ENCODE results near the gene PAPSS2. TPM values are rescaled to one million over a fixed set of nuclear protein-coding genes. Genes with fewer than 3 reads are reported as not detected.

PAPSS2 gene
- polyA plus RNA-seq, 1 donor from 2014 or later: 0.13 TPM

DNA sequence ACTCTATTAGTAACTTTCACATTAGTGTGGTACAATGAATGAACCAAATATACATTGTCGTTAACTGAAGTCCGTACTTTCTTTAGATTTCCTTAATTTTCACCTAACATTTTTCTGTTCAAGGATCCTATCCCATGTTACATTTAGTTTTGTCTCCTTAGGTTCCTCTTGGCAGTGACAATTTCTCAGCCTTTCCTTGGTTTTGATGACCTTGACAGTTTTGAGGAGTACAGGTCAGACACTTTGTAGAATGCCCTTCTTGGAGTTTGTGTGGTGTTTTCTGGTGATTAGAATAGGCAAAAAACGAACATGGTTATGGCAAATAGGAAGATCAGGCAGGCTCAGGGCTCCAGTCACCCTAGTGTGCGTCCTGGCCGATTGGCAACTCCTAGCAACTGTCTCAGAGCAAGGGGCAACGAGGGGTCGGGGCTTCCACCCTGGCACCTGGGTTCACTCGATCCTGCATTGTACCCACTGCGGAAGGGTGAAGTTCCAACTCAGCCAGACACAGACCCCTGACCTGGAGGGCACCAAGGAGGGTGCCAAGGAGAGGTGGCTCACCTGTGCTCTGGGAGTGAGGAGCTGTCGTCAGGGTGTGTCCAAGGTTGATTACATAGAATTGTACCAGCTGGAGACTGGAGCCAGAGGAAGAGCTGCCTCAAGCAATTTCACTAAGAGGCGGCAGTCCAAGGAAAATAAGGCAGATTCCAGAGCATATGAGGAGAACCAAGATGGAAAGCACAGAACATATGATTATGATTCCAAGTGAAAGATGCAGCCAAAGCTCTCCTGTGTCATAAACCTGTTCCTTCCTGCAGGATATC is 37.5 kb downstream of the PAPSS2 start:
- Mint-ChIP-seq H3K36me3 (no peaks in the 10 kb centered on the region), H3K27ac (no peak overlapping the region), H3K4me3 (peak overlapping the region in 1 of 4 donors; percentile 59), H3K9me3 (no peaks in the 10 kb centered on the region), H3K4me1 (no peaks in the 10 kb centered on the region), H3K27me3 (peaks cover 3% of the 10 kb centered on the region)

DNA sequence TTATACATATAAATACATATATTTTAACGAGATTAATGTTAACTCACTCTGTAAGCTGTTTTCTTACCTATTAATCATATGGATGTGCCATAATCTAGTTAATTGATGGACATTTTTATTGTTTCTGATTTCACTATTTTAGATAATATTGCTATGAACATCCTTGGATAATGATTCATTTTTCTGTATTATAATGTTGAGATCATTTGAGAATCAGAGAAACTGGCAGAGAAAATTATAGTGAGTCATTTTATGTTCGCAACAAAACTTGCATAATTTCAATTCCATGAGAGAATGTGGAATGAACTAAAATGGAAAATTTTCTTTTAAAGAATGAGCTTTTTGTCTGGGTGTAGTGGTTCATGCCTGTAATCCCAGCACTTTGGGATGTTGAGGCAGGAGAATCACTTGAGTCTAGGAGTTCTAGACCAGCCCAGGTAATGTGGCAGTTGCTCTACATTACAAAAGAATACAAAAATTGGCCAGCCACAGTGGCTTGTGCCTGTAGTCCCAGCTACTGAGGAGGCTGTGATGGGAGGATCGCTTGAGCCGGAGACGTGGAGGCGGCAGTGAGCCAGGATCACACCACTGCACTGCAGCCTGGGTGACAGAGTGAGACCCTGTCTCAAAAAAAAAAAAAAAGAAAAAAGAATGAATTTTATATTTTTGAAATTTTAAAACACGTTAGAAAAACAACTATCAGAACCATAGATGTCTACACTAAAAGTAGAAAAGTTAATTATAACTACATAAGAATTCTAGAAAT is 40.5 kb downstream of the PAPSS2 start:
- no peaks in the 10 kb centered on the region for H3K4me1 Mint-ChIP-seq
- H3K36me3 Mint-ChIP-seq: no peaks in the 10 kb centered on the region
- no peaks in the 10 kb centered on the region for H3K9me3 Mint-ChIP-seq
- no peak overlapping the region for H3K27ac Mint-ChIP-seq
- H3K27me3 Mint-ChIP-seq: peaks cover 3% of the 10 kb centered on the region
- H3K4me3 Mint-ChIP-seq: no peak overlapping the region

DNA sequence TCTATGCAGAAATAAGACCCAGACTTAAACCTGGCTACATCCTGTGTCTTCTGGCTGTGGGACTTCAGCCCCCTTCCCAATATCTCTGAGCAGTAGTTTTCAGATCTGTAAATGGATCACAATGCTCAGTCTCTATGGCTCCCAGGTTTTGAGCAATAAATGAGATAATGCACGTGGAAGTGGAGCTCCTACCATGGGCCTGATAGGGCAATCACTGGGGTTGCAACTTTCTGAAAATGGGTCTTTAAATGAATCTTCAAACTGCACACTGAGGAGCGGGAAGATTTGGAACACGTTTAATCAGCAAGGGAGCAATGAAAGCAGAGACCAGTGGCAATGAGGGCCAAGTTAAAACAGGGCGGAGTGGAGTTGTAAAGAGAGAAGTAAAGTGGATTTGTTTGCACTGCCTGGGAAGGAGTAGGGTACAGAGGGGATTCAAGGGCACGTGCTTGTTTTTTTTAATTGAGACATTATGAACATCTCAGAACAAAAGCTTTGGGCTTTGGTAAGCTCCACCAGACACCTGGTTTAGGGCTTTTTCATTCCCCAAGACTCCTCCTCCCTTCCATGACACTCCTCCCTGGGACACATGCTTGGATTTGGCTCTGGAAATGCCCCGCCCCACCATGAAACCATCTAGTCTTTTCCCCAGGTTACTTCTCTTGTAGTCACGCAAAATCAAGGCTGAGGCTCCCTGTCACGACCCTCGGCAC is 42.7 kb downstream of the PAPSS2 start:
- no peaks in the 10 kb centered on the region for H3K4me1 Mint-ChIP-seq
- peaks cover 3% of the 10 kb centered on the region for H3K27me3 Mint-ChIP-seq
- H3K36me3 Mint-ChIP-seq: no peaks in the 10 kb centered on the region
- H3K27ac Mint-ChIP-seq: no peak overlapping the region
- H3K4me3 Mint-ChIP-seq: peak overlapping the region in 1 of 4 donors; percentile 17
- no peaks in the 10 kb centered on the region for H3K9me3 Mint-ChIP-seq

DNA sequence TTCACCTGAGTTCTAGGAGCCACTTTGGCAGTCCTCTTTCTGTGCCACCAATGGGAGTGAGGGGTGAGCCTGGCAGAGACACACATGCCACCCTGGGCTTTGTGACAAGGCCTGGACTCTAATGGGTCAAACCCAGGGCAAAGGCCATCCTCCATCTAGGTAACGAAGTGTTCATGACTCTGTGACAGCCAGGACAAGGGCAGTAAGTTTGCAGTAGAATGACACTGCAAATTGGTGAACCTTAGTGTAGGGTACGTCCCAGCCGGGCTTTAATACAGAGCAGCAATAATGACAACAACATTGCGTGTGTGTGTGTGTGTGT is 43.3 kb downstream of the PAPSS2 start:
- Mint-ChIP-seq H3K36me3 (no peaks in the 10 kb centered on the region), H3K27ac (no peak overlapping the region), H3K4me3 (peak overlapping the region in 1 of 4 donors; percentile 17), H3K4me1 (no peaks in the 10 kb centered on the region), H3K9me3 (no peaks in the 10 kb centered on the region), H3K27me3 (peaks cover 3% of the 10 kb centered on the region)

DNA sequence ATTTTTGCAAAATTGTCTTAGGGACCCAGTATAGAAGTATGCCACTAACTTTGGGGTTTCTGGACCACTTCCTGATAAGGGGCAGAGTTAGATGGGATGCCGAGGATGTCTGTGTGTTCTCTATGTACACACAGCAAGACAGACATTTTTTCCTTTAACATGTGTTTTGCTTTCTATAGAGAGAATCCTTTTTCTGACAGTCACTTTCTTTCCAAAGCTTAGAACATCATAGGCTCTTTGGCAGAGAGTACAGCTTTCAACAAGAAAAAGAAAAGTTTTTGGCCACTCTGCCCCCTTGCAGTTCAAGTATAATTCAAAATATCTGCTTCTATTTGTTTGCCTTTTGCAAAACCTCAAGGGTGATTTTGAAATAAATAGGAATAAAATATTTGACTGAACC is 44.1 kb downstream of the PAPSS2 start:
- Mint-ChIP-seq H3K4me3 (no peak overlapping the region), H3K4me1 (no peaks in the 10 kb centered on the region), H3K27me3 (no peaks in the 10 kb centered on the region), H3K9me3 (no peaks in the 10 kb centered on the region), H3K27ac (no peak overlapping the region), H3K36me3 (no peaks in the 10 kb centered on the region)

- Mint-ChIP-seq H3K27me3 (no peaks in the 10 kb centered on the region), H3K4me3 (no peak overlapping the region), H3K9me3 (no peaks in the 10 kb centered on the region), H3K36me3 (no peaks in the 10 kb centered on the region), H3K27ac (no peak overlapping the region), H3K4me1 (no peaks in the 10 kb centered on the region)
Observed at GRCh38 chr10:87705339-87705738, 45.7 kb downstream of the PAPSS2 start.

- H3K27ac Mint-ChIP-seq: no peak overlapping the region
- no peak overlapping the region for H3K4me3 Mint-ChIP-seq
- no peaks in the 10 kb centered on the region for H3K9me3 Mint-ChIP-seq
- no peaks in the 10 kb centered on the region for H3K27me3 Mint-ChIP-seq
- no peaks in the 10 kb centered on the region for H3K4me1 Mint-ChIP-seq
- H3K36me3 Mint-ChIP-seq: no peaks in the 10 kb centered on the region
Observed at GRCh38 chr10:87706731-87707130, 47.1 kb downstream of the PAPSS2 start.

DNA sequence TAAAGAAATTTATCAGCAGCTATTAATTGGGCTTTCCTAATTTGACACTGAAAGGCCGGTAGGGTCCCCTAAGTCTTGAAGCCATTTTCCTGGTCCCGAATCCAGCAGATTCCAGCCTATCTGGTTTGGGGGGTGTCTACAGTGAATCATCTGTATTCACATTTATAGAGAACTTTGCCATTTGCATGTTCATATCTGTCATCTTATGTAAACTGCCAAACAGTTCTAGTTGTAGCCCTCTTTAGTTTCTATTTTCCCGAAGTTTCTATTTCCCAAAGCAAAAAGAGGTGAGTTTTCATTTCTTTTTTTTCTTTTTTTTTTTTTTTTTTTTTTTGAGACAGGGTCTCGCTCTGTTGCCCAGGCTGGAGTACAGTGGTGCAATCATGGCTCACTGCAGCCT is 47.6 kb downstream of the PAPSS2 start:
- Mint-ChIP-seq H3K9me3 (no peaks in the 10 kb centered on the region), H3K27ac (no peak overlapping the region), H3K36me3 (no peaks in the 10 kb centered on the region), H3K4me1 (no peaks in the 10 kb centered on the region), H3K4me3 (no peak overlapping the region), H3K27me3 (no peaks in the 10 kb centered on the region)

GRCh38 chr10:87712913-87713616 is 53.4 kb downstream of the PAPSS2 start:
- Mint-ChIP-seq H3K27ac (no peak overlapping the region), H3K36me3 (peaks cover 2% of the 10 kb centered on the region), H3K9me3 (no peaks in the 10 kb centered on the region), H3K4me1 (no peaks in the 10 kb centered on the region), H3K4me3 (no peak overlapping the region), H3K27me3 (peaks cover 2% of the 10 kb centered on the region)

GRCh38 chr10:87713707-87714106 is 54.0 kb downstream of the PAPSS2 start:
- Mint-ChIP-seq H3K27ac (no peak overlapping the region), H3K4me3 (no peak overlapping the region), H3K9me3 (no peaks in the 10 kb centered on the region), H3K4me1 (no peaks in the 10 kb centered on the region), H3K36me3 (peaks cover 2% of the 10 kb centered on the region), H3K27me3 (peaks cover 2% of the 10 kb centered on the region)

DNA sequence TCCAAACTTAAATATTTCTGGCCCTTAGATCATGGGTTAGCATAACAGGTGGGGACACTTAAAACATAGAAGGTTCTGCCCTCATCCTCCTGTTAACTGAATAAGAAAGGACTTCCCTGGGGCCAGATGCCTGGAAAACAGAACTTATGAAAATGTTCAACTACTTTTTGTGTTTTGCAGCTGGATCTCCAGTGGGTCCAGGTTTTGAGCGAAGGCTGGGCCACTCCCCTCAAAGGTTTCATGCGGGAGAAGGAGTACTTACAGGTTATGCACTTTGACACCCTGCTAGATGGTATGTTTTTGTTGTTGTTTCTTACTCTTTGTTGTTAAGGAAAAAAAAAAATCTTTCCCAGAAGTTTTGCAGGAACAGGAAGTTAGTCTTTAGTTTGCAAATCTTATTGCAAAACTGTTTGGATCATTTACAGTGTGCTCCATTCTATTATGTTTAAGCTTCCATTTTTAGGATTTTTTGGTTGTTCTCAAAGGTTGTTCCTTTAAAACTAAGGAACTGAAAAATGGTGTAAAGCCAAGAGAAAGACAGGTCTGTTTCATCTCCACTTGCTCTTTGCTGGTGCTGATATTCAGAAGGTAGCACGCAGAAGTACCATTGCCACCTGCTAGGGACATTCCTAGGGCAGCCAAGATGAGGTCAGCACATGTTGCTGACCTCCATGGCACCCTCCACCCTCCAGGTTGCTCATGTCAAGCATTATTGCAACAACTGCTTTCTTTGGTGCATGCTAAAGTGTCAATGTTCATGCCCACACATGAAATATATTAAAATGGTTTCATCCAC is 56.1 kb downstream of the PAPSS2 start:
- H3K9me3 Mint-ChIP-seq: no peaks in the 10 kb centered on the region

DNA sequence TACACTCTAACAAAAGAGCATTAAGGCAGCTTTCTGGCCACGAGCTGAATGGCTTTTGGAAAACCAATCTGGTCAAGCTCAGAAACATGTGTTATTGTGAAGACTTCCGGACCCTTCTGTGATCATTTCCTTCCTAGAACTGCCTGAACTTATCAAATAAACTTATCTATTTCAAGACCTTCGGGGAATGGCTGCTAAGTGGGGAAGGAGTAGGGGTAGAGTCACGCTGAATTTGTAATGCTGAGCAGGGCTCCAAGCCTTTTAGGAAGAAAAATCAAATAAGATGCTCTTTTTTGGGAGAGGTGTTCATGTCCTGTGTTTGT is 56.6 kb downstream of the PAPSS2 start:
- H3K4me3 Mint-ChIP-seq: peak overlapping the region in 1 of 4 donors; percentile 26
- H3K27me3 Mint-ChIP-seq: peaks cover 6% of the 10 kb centered on the region
- H3K4me1 Mint-ChIP-seq: no peaks in the 10 kb centered on the region
- peaks cover 2% of the 10 kb centered on the region for H3K36me3 Mint-ChIP-seq
- no peaks in the 10 kb centered on the region for H3K9me3 Mint-ChIP-seq
- no peak overlapping the region for H3K27ac Mint-ChIP-seq

More for the DNA sequence above, 56.1 kb downstream of the PAPSS2 start:
- H3K27me3 Mint-ChIP-seq: peaks cover 6% of the 10 kb centered on the region
- H3K4me3 Mint-ChIP-seq: no peak overlapping the region
- no peaks in the 10 kb centered on the region for H3K4me1 Mint-ChIP-seq
- H3K36me3 Mint-ChIP-seq: peaks cover 2% of the 10 kb centered on the region
- no peak overlapping the region for H3K27ac Mint-ChIP-seq

DNA sequence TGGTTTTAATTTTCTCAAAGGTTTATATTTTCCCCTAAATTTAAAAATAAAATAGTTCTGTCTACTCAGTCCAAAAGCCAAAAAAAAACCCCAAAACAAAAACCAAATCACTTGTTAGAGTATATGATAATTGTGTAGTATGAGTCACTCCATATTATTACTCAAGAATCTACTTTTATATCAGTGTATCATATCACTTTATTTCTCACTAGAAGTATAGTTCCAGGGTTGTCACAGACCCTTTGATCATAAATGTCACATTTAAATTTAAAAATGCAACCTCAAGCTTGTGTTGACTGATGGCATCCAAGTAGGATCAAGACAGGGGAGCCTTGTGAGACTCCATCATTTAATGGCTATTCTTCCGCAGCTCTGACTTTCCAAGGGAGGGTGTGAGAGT is 61.0 kb downstream of the PAPSS2 start:
- H3K27me3 Mint-ChIP-seq: peaks cover 3% of the 10 kb centered on the region
- H3K4me3 Mint-ChIP-seq: no peak overlapping the region
- H3K4me1 Mint-ChIP-seq: no peaks in the 10 kb centered on the region
- H3K27ac Mint-ChIP-seq: no peak overlapping the region
- H3K9me3 Mint-ChIP-seq: no peaks in the 10 kb centered on the region
- H3K36me3 Mint-ChIP-seq: no peaks in the 10 kb centered on the region

DNA sequence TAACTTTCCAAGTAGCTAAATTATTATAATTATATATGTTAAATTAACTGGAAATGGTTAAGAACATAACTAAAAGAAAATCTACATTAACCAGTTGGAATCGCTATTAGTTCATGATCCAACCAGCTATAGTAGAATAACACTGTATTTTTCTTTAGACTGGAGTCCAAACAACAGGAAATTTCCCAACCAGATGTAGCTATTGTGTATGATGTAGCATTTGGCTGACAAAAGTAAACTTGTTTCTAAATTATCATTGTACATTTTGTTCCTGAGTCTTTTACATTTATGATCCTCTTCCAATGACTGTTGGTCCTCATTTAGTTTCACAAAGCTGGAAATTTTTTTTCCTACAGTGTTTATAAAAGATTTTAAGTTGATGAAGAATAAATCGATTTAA is 62.1 kb downstream of the PAPSS2 start:
- no peak overlapping the region for H3K27ac Mint-ChIP-seq
- no peaks in the 10 kb centered on the region for H3K36me3 Mint-ChIP-seq
- peaks cover 3% of the 10 kb centered on the region for H3K27me3 Mint-ChIP-seq
- H3K4me3 Mint-ChIP-seq: no peak overlapping the region
- H3K9me3 Mint-ChIP-seq: no peaks in the 10 kb centered on the region
- H3K4me1 Mint-ChIP-seq: no peaks in the 10 kb centered on the region

Data from IgD-negative memory B cell (primary cell).